K562 (cell line): ENCODE results near the gene C11orf54. TPM values are rescaled to one million over a fixed set of nuclear protein-coding genes. Genes with fewer than 3 reads are reported as not detected.

ENCODE experiments used
- ATF7 ChIP-seq: fragments of 450-650 bp; IDR thresholded peaks from 2 replicates; pipeline ENCODE4 v1.7.1; 2014; ENCODE audit warnings: mild to moderate bottlenecking, moderate library complexity
- CBFA2T3 ChIP-seq: fragments of 450-650 bp; IDR thresholded peaks from 2 replicates; pipeline ENCODE4 v1.6.1; 2017
- FOXJ2 ChIP-seq: fragments of 200-800 bp; sonication (Bioruptor generic); IDR thresholded peaks from 2 replicates; pipeline ENCODE4 v1.6.1; 2016; ENCODE audit warnings: missing genetic modification characterization, missing compliant biosample characterization
- FUS ChIP-seq: fragments of 200-400 bp; formaldehyde crosslinking; optimal IDR thresholded peaks from 2 replicates; pipeline ENCODE3; 2017; ENCODE audit warnings: low read depth, low read length
- POU5F1 ChIP-seq: fragments of 150-350 bp; IDR thresholded peaks from 2 replicates; pipeline ENCODE4 v1.6.1; 2014; ENCODE audit warnings: borderline replicate concordance, low read length, low read depth, mild to moderate bottlenecking; ENCODE audit not compliant: partially characterized antibody
- RFX1 ChIP-seq: fragments of 450-650 bp; IDR thresholded peaks from 2 replicates; pipeline ENCODE4 v1.6.1; 2016; ENCODE audit warnings: mild to moderate bottlenecking, moderate library complexity
- SMC3 ChIP-seq: conservative IDR thresholded peaks from 2 replicates; pipeline ENCODE4 v1.6.1; 2011; ENCODE audit warnings: low read depth, low read length, improper control_type of control experiment; ENCODE audit not compliant: insufficient read depth
- SNRNP70 ChIP-seq: fragments of 200-400 bp; formaldehyde crosslinking; optimal IDR thresholded peaks from 2 replicates; pipeline ENCODE3; 2017; ENCODE audit warnings: low read depth, low read length
- TAF15 ChIP-seq: fragments of 200-400 bp; formaldehyde crosslinking; IDR thresholded peaks from 2 replicates; pipeline ENCODE4 v1.6.1; 2017; ENCODE audit warnings: mild to moderate bottlenecking, low read depth, low read length, moderate library complexity
- TAL1 ChIP-seq: fragments of 450-650 bp; IDR thresholded peaks from 2 replicates; pipeline ENCODE4 v1.6.1; 2016; ENCODE audit warnings: mild to moderate bottlenecking
- ZFP36 ChIP-seq: fragments of 150-350 bp; IDR thresholded peaks from 2 replicates; pipeline ENCODE4 v1.6.1; 2018; ENCODE audit warnings: low read length, low read depth; ENCODE audit not compliant: partially characterized antibody
- ZKSCAN3 ChIP-seq: fragments of 250-450 bp; sonication (Bioruptor Pico); IDR thresholded peaks from 2 replicates; pipeline ENCODE4 v1.4.0; 2020
- polyA plus RNA-seq, 8 experiments: library from polyadenylated mRNA; depleted of rRNA in 4 of 8; stranded (reverse) in 5 of 8; unstranded in 3 of 8; fragments of >200 nt; fragmentation: Nextera tagmentation in 2 of 8; fragmentation: Illumina TruSeq in 1 of 8; extraction: Ambion mirVana in 2 of 8; extraction: Trizol in 1 of 8; gene quantifications; 2 replicates each; pipeline versions ENCODE4 v1.2.1 to v1.2.3, GENCODE V29; 2011 to 2014; ENCODE audit warnings: inconsistent platforms in 1 of 8, missing spikeins in 1 of 8
- total RNA-seq, 7 experiments: library from RNA; depleted of rRNA in 6 of 7; stranded (reverse); fragments of >200 nt in 6 of 7; fragmentation: Illumina TruSeq in 2 of 7; extraction: Trizol in 2 of 7; gene quantifications; 2 replicates each; pipeline versions ENCODE4 v1.2.1 to v1.2.3, GENCODE V29; 2011 to 2021; ENCODE audit warnings: low replicate concordance in 1 of 7
- TF ChIP-seq, protein P1 (sequence below): sonication (generic); formaldehyde crosslinking; IDR thresholded peaks from 2 replicates; pipeline ENCODE4 v1.8.0; 2022; ENCODE audit warnings: missing genetic modification reagents, mild to moderate bottlenecking, borderline replicate concordance
- TF ChIP-seq, protein P2 (sequence below): fragments of 250-450 bp; sonication (Bioruptor Pico); IDR thresholded peaks from 2 replicates; pipeline ENCODE4 v1.5.0; 2021
- TF ChIP-seq, protein P3 (sequence below), 2 experiments: fragments of 450-650 bp; conservative IDR thresholded peaks; 2 replicates each; pipeline ENCODE4 v1.6.1; 2017; ENCODE audit warnings: mild to moderate bottlenecking in 2 of 2, moderate library complexity in 2 of 2
- TF ChIP-seq, protein P4 (sequence below): fragments of 450-650 bp; IDR thresholded peaks from 2 replicates; pipeline ENCODE4 v1.7.1; 2018; ENCODE audit warnings: mild to moderate bottlenecking, low read depth; ENCODE audit not compliant: partially characterized antibody

The C11orf54 gene
- total and polyA plus RNA-seq, 9 of the 15 experiments (the other 6 are each of a cell fraction or from before 2014, with no cell fraction given): 13.4 to 33.0 (median 23.1) TPM

DNA sequence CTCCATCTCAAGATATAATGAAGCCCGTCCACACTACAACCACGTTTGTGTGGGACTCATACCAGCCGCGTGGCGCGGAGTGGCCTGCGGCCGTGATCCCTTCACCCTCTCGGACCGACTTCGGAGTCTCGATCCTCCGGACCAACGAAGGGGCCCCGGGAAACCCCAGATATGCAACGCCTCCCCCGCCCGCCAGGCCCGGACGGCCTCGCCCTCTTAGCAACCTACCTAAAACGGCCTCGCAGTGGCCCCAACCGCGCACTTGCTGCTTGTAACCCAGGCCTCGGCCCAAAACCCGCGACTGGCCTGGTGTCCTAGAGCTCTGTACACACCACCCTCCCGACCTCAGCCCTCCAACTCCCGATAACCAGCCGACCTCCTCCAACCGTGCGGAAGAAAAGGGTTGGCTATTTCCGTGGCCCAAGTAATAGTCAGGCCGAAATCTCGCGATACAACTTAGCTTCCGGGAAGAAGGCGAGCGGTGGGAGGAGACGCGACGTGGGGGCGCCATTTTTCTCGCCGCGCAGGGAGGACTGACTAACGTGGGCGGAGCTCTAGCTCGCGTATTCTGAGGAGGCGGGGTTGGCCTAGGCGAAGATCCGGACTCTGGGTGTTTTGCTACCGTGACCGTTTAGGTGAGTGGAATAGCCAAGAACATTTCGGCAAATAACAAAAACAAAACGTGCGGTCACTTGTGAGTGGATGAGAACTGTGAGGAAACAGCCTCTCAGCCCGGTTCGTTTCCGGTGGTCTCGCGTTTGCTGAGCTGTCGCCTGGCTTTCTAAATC, at the start of gene C11orf54, which contains the start of gene TAF1D (continued):
- TF ChIP-seq FOXJ2 (tag) (no peak), ATF7 (peak; percentile 74; the same call in 1 of the 2 replicates), CBFA2T3 (peak; percentile 20; the same call in 1 of the 2 replicates), ZFP36 (no peak), RFX1 (no peak), TAL1 (no peak), FUS (no peak), SNRNP70 (peak; percentile 88), SMC3 (no peak), ZKSCAN3 (CRISPR knock-in tag) (no peak), POU5F1 (no peak), TAF15 (peak; percentile 57; the same call in 1 of the 2 replicates)
- TF ChIP-seq, protein P1, sequence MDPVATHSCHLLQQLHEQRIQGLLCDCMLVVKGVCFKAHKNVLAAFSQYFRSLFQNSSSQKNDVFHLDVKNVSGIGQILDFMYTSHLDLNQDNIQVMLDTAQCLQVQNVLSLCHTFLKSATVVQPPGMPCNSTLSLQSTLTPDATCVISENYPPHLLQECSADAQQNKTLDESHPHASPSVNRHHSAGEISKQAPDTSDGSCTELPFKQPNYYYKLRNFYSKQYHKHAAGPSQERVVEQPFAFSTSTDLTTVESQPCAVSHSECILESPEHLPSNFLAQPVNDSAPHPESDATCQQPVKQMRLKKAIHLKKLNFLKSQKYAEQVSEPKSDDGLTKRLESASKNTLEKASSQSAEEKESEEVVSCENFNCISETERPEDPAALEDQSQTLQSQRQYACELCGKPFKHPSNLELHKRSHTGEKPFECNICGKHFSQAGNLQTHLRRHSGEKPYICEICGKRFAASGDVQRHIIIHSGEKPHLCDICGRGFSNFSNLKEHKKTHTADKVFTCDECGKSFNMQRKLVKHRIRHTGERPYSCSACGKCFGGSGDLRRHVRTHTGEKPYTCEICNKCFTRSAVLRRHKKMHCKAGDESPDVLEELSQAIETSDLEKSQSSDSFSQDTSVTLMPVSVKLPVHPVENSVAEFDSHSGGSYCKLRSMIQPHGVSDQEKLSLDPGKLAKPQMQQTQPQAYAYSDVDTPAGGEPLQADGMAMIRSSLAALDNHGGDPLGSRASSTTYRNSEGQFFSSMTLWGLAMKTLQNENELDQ (CRISPR knock-in tag): no peak
- TF ChIP-seq, protein P2, sequence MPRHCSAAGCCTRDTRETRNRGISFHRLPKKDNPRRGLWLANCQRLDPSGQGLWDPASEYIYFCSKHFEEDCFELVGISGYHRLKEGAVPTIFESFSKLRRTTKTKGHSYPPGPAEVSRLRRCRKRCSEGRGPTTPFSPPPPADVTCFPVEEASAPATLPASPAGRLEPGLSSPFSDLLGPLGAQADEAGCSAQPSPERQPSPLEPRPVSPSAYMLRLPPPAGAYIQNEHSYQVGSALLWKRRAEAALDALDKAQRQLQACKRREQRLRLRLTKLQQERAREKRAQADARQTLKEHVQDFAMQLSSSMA (CRISPR knock-in tag): no peak
- TF ChIP-seq, protein P3, sequence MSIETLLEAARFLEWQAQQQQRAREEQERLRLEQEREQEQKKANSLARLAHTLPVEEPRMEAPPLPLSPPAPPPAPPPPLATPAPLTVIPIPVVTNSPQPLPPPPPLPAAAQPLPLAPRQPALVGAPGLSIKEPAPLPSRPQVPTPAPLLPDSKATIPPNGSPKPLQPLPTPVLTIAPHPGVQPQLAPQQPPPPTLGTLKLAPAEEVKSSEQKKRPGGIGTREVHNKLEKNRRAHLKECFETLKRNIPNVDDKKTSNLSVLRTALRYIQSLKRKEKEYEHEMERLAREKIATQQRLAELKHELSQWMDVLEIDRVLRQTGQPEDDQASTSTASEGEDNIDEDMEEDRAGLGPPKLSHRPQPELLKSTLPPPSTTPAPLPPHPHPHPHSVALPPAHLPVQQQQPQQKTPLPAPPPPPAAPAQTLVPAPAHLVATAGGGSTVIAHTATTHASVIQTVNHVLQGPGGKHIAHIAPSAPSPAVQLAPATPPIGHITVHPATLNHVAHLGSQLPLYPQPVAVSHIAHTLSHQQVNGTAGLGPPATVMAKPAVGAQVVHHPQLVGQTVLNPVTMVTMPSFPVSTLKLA (conservative IDR thresholded peaks at IDR 0.05): peak in 1 of 2 experiments; percentile 77
- TF ChIP-seq, protein P4, sequence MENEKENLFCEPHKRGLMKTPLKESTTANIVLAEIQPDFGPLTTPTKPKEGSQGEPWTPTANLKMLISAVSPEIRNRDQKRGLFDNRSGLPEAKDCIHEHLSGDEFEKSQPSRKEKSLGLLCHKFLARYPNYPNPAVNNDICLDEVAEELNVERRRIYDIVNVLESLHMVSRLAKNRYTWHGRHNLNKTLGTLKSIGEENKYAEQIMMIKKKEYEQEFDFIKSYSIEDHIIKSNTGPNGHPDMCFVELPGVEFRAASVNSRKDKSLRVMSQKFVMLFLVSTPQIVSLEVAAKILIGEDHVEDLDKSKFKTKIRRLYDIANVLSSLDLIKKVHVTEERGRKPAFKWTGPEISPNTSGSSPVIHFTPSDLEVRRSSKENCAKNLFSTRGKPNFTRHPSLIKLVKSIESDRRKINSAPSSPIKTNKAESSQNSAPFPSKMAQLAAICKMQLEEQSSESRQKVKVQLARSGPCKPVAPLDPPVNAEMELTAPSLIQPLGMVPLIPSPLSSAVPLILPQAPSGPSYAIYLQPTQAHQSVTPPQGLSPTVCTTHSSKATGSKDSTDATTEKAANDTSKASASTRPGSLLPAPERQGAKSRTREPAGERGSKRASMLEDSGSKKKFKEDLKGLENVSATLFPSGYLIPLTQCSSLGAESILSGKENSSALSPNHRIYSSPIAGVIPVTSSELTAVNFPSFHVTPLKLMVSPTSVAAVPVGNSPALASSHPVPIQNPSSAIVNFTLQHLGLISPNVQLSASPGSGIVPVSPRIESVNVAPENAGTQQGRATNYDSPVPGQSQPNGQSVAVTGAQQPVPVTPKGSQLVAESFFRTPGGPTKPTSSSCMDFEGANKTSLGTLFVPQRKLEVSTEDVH: peak; percentile 17
